Measurements from ENCODE around the gene TRIM42.

DNA sequence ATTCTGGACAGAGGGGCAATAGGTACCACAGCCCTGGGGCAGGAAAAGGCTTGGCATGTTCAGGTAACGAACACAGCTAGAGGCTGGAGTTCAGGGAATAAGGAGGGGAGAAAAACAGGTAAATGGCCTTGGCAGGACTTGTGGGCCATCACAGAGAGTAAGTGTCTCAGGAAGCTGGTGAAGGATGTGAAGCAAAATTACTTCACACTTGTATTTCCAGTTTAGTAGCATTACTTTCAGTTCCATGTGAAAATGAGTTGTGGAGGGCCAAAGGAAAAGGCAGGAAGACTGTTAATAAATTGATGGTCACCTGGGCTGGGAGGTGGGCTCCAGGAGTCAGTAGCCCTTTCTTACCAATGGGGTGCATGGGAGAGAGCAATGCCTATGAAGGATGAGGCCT, 25.6 kb downstream of the TRIM42 start:
- no peak for TF ChIP-seq CTCF (IDR thresholded peaks at IDR 0.05)
- TF ChIP-seq POLR2A (IDR thresholded peaks at IDR 0.05), result no peak
- no peak for TF ChIP-seq POLR2AphosphoS5 (IDR thresholded peaks at IDR 0.05)

All from transverse colon (tissue), 4 donors.